GM13976 (cell line): ENCODE measurements around the gene WDR7.

ENCODE experiments used
- DNase-seq: peaks from one replicate; pipeline ENCODE4 v3.0.0; 2012; ENCODE audit warnings: low spot score
- CTCF ChIP-seq: IDR thresholded peaks from 2 replicates; pipeline ENCODE4 v1.5.1; 2012; ENCODE audit warnings: borderline replicate concordance, mild to moderate bottlenecking; ENCODE audit not compliant: insufficient read depth; ENCODE audit errors: extremely low read depth, missing control alignments, control extremely low read depth
- in situ Hi-C: fragments of 300-500 bp; cut with MboI; formaldehyde crosslinking; loops from one replicate; pipeline ENCODE4 v1.12.0; 2022; ENCODE audit warnings: low sequenced_read_pairs, mixed read lengths, inconsistent platforms; ENCODE audit not compliant: unreplicated experiment

Gene WDR7

GRCh38 chr18:56637176-56637575, 14.0 kb upstream of the WDR7 start:
- TF ChIP-seq CTCF = no peak
- in situ Hi-C loops = no loop called here
- DNase-seq = no peak

- no peak for DNase-seq
- no peak for TF ChIP-seq CTCF
- in situ Hi-C loops = no loop called here
Measured at GRCh38 chr18:56637711-56638231, 13.4 kb upstream of the WDR7 start.

GRCh38 chr18:56638232-56639103, 12.7 kb upstream of the WDR7 start, which contains the start of gene TXNL1:
TXNL1 (minus strand) TSS chr18:56638592; CDS start chr18:56638440, 152 bp downstream.
- DNase-seq = peak; percentile 97
- TF ChIP-seq CTCF = no peak
- in situ Hi-C loops = no loop called here

- in situ Hi-C loops = no loop called here
- no peak for DNase-seq
- no peak for TF ChIP-seq CTCF
Measured at GRCh38 chr18:56639104-56639381, 12.1 kb upstream of the WDR7 start.

- no peak for DNase-seq
- in situ Hi-C loops = no loop called here
- no peak for TF ChIP-seq CTCF
Measured at GRCh38 chr18:56639571-56639970, 11.6 kb upstream of the WDR7 start.

- no peak for DNase-seq
- in situ Hi-C loops = no loop called here
- no peak for TF ChIP-seq CTCF
Measured at GRCh38 chr18:56641714-56642337, 9.3 kb upstream of the WDR7 start.
